SU-DHL-6 (cell line): ENCODE data around the gene SLC44A5.

Experiments used
- EZH2phosphoT487 ChIP-seq: fragments of 200-600 bp; sonication (generic), shearing (Covaris generic); conservative IDR thresholded peaks from 2 replicates; pipeline ENCODE4 v1.6.1; 2018; ENCODE audit warnings: mild to moderate bottlenecking, antibody characterized with exemption, low read length, moderate library complexity, mixed read lengths
- TF ChIP-seq, protein P1 (sequence below): fragments of 200-600 bp; sonication (generic); IDR thresholded peaks from one replicate; pipeline ENCODE4 v1.5.1; 2017; ENCODE audit warnings: antibody characterized with exemption, mild to moderate bottlenecking, low read length, moderate library complexity; ENCODE audit not compliant: insufficient read depth, poor library complexity, severe bottlenecking

DNA sequence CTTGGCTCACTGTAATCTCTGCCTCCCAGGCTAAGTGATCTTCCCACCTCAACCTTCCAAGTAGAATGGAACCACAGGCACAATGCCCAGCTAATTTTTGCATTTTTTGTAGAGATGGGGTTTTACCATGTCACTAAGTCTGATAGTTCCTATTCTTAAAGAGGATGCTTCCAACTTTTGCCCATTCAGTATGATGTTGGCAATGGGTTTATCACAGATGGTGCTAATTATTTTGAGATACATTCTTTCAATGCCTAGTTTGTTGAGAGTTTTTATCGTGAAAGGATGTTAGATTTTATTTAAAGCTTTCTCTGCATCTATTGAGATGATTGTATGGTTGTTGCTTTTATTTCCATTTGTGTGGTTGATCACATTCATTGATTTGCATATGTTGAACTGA lies 103.9 kb downstream of the SLC44A5 start:
- no peak for TF ChIP-seq EZH2phosphoT487
- TF ChIP-seq, protein P1, sequence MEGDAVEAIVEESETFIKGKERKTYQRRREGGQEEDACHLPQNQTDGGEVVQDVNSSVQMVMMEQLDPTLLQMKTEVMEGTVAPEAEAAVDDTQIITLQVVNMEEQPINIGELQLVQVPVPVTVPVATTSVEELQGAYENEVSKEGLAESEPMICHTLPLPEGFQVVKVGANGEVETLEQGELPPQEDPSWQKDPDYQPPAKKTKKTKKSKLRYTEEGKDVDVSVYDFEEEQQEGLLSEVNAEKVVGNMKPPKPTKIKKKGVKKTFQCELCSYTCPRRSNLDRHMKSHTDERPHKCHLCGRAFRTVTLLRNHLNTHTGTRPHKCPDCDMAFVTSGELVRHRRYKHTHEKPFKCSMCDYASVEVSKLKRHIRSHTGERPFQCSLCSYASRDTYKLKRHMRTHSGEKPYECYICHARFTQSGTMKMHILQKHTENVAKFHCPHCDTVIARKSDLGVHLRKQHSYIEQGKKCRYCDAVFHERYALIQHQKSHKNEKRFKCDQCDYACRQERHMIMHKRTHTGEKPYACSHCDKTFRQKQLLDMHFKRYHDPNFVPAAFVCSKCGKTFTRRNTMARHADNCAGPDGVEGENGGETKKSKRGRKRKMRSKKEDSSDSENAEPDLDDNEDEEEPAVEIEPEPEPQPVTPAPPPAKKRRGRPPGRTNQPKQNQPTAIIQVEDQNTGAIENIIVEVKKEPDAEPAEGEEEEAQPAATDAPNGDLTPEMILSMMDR, result no peak
